Activated naive CD4-positive, alpha-beta T cell treated with anti-CD3 and anti-CD28 coated beads, Interleukin-2, amount 10 ng/mL, durations not matched to agents 7 days and 5 days (primary cell): Measurements from ENCODE around the gene VPS37B.
"Not testable (repeated sequence)": the region's sequence is repeated elsewhere in the genome, so short reads cannot be mapped to it uniquely, and the experiment has no call there.

Source experiments
- CTCF ChIA-PET: fragments of 350-600 bp; sonication (Branson Sonifier 250); formaldehyde crosslinking; loops from one replicate; lab custom pipeline; 2021; ENCODE audit warnings: antibody characterized with exemption; lab: Charles Lee
- DNase-seq: peaks from one replicate; pipeline ENCODE4 v3.0.0-alpha.2; 2020
- H3K27ac Mint-ChIP-seq: one replicate; pipeline ENCODE4 v1.8.0; 2021; ENCODE audit warnings: mild to moderate bottlenecking, moderate library complexity, mixed read lengths
- H3K27me3 Mint-ChIP-seq: one replicate; pipeline ENCODE4 v1.8.0; 2021; ENCODE audit warnings: mild to moderate bottlenecking, mixed read lengths
- H3K36me3 Mint-ChIP-seq: one replicate; pipeline ENCODE4 v1.8.0; 2021; ENCODE audit warnings: mixed read lengths
- H3K4me1 Mint-ChIP-seq: one replicate; pipeline ENCODE4 v1.8.0; 2021; ENCODE audit warnings: mixed read lengths
- H3K4me3 Mint-ChIP-seq: one replicate; pipeline ENCODE4 v1.8.0; 2021; ENCODE audit warnings: mild to moderate bottlenecking, moderate library complexity, mixed read lengths
- H3K9me3 Mint-ChIP-seq: one replicate; pipeline ENCODE4 v1.8.0; 2021; ENCODE audit warnings: mixed read lengths

Gene VPS37B, protein sequence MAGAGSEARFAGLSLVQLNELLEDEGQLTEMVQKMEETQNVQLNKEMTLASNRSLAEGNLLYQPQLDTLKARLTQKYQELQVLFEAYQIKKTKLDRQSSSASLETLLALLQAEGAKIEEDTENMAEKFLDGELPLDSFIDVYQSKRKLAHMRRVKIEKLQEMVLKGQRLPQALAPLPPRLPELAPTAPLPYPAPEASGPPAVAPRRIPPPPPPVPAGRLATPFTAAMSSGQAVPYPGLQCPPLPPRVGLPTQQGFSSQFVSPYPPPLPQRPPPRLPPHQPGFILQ

DNA sequence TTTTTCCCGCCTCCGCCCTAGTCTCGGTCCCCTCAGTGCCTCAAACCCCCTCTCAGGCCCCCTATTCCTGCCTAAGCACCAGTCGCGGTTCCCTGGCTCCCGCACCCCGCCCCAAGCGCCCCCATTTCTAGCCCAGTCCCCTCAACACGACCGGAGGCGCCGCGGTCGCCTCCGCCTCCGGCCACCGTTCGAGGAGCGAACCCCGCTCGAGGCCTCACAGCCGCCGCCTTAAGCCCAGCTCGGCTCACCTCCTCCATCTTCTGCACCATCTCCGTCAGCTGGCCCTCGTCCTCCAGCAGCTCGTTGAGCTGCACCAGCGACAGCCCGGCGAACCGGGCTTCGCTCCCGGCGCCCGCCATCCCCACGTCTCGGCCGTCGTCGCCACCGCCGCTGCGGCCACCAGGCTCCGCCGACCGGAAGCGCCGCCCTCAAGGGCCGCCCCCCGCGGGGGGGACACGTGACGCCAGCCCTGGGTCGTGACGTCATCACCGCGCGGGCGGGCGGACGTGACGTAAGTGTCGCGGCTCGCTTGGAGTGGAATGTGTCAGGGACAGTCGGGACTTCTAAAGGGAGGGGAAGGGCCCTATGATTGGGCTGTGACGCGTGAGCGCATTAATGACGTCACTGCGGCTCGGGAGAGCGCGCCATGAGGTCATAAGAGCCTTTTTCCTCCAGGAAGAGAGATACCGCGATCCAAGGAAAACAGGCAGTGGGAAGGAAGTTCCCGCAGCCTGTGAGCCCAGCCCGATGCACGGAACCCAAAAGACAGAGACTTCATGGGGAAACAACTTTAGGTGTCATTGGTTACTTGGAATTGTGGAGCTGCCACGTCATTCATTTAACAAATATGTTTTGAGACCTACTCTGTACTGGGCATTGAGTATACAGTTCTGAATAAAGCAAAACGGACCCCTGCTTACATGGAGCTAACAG lies at the start of gene VPS37B:
Gene VPS37B (minus strand): TSS at position 421 of the 933 bp plus-strand sequence. CDS start 62 bp downstream, at position 359.
- Mint-ChIP-seq H3K27me3 (peaks cover 28% of the 10 kb centered on the region), H3K27ac (peak within 1 kb of the TSS; percentile 91), H3K4me1 (peaks cover 87% of the 10 kb centered on the region), H3K4me3 (peak within 1 kb of the TSS; percentile 95), H3K9me3 (no peaks in the 10 kb centered on the region), H3K36me3 (peaks cover 26% of the 10 kb centered on the region)
- DNase-seq, result peak; percentile 88
- CTCF ChIA-PET, result interaction anchor here (2.5 to 2.7 kb wide), 2 partner anchors 7 to 17 kb away, joined by 7 to 17 read pairs; no protein-coding TSS in a partner anchor

DNA sequence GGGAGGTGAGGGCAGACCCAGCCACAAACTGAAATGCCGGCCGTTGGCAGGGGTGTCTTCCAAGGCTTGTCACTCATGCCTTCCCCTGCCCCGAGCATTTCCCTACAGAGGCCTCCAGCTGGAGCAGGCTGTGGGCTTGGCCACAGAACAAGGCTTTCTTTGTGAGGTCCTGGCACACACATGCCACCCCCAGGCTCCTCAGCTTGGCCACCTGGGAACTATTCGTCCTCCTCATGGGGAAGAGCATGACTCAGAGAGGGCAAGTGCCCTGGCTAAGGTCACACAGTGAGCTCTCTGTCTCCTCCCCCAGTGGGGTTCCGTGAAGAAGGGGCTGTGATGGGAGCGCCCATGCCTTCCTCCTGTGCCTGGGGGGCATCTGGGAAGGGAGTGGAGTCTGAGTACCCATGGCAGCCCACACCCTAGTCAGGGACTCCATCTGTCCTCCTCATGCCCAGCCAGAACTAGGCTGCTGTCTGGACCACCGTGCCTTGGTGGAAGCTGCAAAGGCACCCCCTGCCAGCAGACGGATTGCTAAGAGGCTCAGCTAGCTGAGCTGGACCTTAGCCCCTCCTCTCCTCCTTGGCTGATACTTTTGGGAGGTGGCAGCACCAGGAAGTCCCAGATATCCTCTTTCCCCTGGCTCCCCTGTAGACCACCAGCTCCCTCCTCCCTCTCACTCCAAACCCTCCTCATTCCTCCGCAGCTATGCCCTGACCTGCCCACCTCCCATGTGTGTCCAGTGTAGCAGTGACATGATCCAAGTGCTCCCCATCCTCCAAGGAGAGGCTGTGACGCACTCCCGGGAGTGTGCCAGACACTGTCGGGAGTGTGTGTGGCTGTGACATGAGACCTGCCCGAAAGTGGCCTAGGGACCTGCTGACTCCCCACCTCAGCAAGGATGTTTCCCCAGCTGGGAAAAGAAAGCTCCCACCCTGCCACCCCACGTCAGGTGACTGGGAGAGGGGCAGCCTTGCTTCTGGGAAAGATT lies 49.0 kb upstream of the VPS37B start:
- Mint-ChIP-seq H3K27me3 (peaks cover 7% of the 10 kb centered on the region), H3K27ac (no peak overlapping the region), H3K4me1 (peaks cover 42% of the 10 kb centered on the region), H3K4me3 (no peak overlapping the region), H3K9me3 (no peaks in the 10 kb centered on the region), H3K36me3 (peaks cover 3% of the 10 kb centered on the region)
- DNase-seq, result no peak
- CTCF ChIA-PET, result interaction anchor here (0.6 to 2.3 kb wide), 5 partner anchors 8 to 151 kb away, joined by 3 to 5 read pairs (median 5); no protein-coding TSS in a partner anchor

DNA sequence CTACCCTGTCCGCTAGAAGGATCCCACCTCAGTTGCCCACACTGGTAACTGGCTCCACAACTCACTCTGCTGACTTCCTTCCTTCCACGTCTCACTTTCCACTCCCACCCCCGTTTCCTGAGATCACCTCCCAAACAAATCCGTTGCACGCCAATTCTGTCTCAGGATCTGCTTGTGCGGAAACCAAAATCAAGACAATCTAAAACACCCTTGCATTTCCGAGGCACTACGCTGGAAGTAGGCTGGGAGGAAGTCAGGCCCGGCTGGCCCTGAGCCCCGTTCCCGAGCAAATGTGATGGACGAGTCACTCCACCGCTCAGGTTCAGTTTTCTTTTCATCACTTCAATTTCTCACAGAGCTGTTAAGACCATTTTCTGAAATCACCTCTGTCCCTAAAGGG lies 47.3 kb upstream of the VPS37B start:
- CTCF ChIA-PET, result no interaction called here
- DNase-seq, result no peak
- Mint-ChIP-seq H3K9me3 (no peaks in the 10 kb centered on the region), H3K27me3 (peaks cover 7% of the 10 kb centered on the region), H3K36me3 (peaks cover 2% of the 10 kb centered on the region), H3K4me3 (no peak overlapping the region), H3K27ac (no peak overlapping the region), H3K4me1 (peaks cover 38% of the 10 kb centered on the region)

DNA sequence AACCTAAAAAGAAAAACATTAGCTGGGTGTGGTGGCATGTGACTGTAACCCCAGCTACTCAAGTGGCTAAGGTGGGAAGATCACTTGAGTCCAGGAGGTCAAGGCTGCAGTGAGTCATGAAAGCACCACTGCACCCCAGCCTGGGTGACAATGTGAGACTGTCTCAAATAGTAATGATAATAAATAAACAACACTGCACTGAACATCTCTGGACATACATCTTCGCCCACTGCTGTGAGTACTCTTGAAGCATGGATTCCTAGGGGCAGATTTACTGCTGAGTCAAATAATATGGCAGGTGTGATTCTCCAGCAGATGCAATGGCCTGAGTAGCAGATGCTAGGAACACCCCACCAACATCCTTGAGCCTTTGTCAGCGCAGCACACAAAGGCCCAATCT lies 46.7 kb upstream of the VPS37B start:
- Mint-ChIP-seq H3K4me3 (no peak overlapping the region), H3K27me3 (peaks cover 7% of the 10 kb centered on the region), H3K27ac (no peak overlapping the region), H3K4me1 (peaks cover 33% of the 10 kb centered on the region), H3K36me3 (no peaks in the 10 kb centered on the region), H3K9me3 (no peaks in the 10 kb centered on the region)
- DNase-seq, result no peak
- CTCF ChIA-PET, result no interaction called here

DNA sequence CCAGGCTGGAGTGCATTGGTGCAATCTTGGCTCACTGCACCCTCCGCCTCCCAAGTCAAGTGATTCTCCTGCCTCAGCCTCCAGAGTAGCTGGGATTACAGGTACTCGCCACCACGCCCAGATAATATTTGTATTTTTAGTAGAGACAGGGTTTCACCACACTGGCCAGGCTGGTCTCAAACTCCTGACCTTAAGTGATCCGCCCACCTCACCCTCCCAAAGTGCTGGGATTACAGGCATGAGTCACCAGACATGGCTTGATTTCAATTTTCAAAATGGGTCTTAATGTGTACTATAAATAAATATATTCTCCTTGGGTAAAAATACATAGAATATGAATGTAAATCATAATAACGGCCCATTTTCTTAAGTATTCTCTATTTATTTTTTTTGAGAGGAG lies 45.4 kb upstream of the VPS37B start:
- not testable (repeated sequence) for H3K27me3 Mint-ChIP-seq, H3K9me3 Mint-ChIP-seq, H3K36me3 Mint-ChIP-seq, H3K27ac Mint-ChIP-seq, DNase-seq, H3K4me3 Mint-ChIP-seq
- CTCF ChIA-PET, result interaction anchor here (0.6 kb wide), 1 partner anchor 9 kb away, joined by 4 read pairs; no protein-coding TSS in a partner anchor
- H3K4me1 Mint-ChIP-seq, result peaks cover 20% of the 10 kb centered on the region

DNA sequence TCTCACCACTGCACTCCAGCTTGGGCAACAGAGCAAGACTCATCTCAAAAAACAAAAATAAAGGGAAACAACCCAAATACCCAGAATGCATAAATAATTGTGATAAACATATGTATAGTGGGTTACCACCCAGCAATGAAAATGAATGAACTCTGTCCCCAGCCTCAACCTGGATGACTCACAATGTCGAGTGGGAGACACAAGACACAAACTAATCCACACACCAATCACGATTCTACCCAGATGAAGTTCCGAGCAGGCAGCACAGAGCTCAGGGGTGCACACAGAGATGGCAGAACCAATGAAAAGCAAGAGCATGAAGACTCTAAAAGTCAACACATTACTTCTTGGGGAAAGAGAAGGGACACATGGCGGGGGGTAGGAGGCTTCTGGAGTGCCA lies 43.2 kb upstream of the VPS37B start:
- DNase-seq, result no peak
- H3K27me3 Mint-ChIP-seq, result no peaks in the 10 kb centered on the region
- H3K4me3 Mint-ChIP-seq, result no peak overlapping the region
- CTCF ChIA-PET, result interaction anchor here (1.5 kb wide), 1 partner anchor 68 kb away, joined by 3 read pairs; no protein-coding TSS in a partner anchor
- H3K36me3 Mint-ChIP-seq, result no peaks in the 10 kb centered on the region
- H3K9me3 Mint-ChIP-seq, result no peaks in the 10 kb centered on the region
- H3K4me1 Mint-ChIP-seq, result peaks cover 12% of the 10 kb centered on the region
- H3K27ac Mint-ChIP-seq, result no peak overlapping the region

DNA sequence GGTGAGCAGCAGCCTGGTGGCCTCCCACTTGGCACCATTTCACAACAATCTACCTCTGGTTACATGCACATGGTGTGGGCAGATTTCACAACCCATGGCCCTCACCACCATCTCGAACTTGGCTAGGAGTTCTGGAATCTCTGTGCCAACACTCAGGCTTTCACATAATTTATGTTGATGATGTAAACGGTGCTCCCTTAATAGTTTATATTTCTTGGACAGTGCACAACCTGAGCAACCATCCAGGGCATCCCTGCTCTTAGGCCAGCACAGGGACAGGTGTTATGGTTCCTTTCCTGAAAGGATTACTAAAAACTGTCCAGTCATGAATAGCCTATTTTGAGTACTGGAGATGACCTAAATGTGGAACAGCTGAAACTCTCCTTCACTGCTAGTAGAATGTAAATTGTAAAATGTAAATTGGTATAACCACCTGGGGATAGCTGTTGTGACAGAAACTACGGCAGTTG lies 41.7 kb upstream of the VPS37B start:
- no peaks in the 10 kb centered on the region for H3K27me3 Mint-ChIP-seq
- no peak overlapping the region for H3K4me3 Mint-ChIP-seq
- no peak for DNase-seq
- no peaks in the 10 kb centered on the region for H3K9me3 Mint-ChIP-seq
- CTCF ChIA-PET, result interaction anchor here (1.5 kb wide), 1 partner anchor 66 kb away, joined by 3 read pairs; no protein-coding TSS in a partner anchor
- H3K36me3 Mint-ChIP-seq, result no peaks in the 10 kb centered on the region
- H3K4me1 Mint-ChIP-seq, result peaks cover 2% of the 10 kb centered on the region
- no peak overlapping the region for H3K27ac Mint-ChIP-seq

DNA sequence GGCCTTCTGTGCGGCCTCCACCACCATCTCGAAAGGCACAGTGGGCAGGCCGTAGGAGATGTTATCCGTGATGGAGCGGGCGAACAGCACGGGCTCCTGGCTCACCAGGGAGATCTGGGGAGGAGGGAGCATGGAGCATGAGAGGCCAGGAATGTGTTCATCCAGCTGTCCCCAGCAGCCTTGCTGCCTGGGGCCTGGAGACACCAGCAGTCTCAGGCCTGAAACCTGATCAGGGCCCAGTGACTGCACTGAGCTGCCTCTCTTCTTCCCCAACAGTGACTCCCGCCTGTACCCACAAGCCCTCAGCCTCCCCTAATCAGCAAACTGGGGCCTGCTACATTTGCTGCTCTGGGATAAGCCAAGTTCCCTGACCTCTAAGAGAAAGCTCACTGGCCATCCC lies 39.4 kb upstream of the VPS37B start:
- Mint-ChIP-seq H3K27me3 (no peaks in the 10 kb centered on the region), H3K36me3 (no peaks in the 10 kb centered on the region), H3K4me1 (no peaks in the 10 kb centered on the region), H3K9me3 (no peaks in the 10 kb centered on the region), H3K27ac (no peak overlapping the region), H3K4me3 (no peak overlapping the region)
- CTCF ChIA-PET, result interaction anchor here (0.6 to 1.3 kb wide), 2 partner anchors 17 to 65 kb away, joined by 3 read pairs; no protein-coding TSS in a partner anchor
- no peak for DNase-seq

DNA sequence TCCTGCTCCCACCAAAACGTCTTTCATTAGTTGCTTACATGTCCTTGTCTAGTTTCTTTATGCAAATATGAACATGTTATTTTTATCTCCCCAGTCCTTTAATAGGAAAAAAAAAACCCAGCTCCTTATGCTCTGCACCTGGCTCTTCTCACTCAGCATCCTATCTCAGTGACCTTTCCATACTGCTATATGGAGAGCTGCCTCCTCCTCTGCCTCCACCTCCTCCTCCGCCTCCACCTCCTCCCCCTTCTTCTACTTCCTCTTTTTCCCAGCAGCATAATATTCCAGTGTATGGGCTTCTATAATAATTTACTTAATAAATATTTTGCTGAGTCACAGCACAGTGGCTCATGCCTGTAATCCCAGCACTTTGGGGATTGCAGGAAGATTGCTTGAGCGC lies 38.8 kb upstream of the VPS37B start:
- Mint-ChIP-seq H3K4me3 (no peak overlapping the region), H3K27me3 (no peaks in the 10 kb centered on the region), H3K9me3 (no peaks in the 10 kb centered on the region), H3K4me1 (no peaks in the 10 kb centered on the region), H3K27ac (no peak overlapping the region), H3K36me3 (no peaks in the 10 kb centered on the region)
- DNase-seq, result no peak
- CTCF ChIA-PET, result no interaction called here

DNA sequence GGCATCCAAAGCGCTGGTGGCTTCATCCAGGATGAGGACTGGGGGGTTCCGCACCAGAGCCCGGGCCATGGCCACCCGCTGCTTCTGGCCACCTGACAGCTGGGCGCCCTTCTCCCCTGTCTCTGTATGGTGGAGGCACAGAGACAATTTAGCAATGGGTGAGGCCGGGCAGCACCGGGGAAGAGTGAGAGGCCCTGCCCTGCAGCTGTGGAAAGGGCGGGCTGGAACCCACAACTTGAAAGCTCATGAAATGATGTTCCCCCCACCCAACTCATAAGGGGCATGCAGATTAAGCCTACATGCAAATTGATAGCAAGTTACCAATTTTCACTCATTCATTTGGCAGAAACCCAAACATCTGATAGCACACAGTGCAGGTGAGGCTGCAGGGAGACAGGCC lies 36.3 kb upstream of the VPS37B start:
- H3K36me3 Mint-ChIP-seq, result no peaks in the 10 kb centered on the region
- H3K27me3 Mint-ChIP-seq, result peaks cover 4% of the 10 kb centered on the region
- no peak overlapping the region for H3K4me3 Mint-ChIP-seq
- no peak for DNase-seq
- H3K4me1 Mint-ChIP-seq, result peaks cover 5% of the 10 kb centered on the region
- H3K9me3 Mint-ChIP-seq, result no peaks in the 10 kb centered on the region
- CTCF ChIA-PET, result no interaction called here
- no peak overlapping the region for H3K27ac Mint-ChIP-seq

DNA sequence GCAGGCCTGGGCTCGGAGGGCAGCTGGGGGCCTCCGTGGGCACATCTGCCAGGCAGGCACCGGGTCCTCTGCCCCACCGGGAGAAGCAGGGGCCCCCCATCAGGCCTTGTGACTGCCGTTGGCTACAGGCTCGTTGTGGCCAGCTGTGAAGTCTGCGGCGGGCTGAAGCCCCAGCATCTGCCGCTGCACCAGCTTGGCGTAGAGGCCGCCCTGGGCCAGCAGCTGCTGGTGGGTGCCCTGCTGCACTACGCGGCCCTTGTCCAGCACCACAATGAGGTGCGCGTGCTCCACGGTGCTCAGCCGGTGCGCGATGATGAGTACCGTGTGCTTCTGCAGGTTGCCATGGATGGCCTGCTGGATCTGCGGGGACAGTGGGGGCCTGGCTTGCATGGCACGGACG lies 33.9 kb upstream of the VPS37B start:
- Mint-ChIP-seq H3K4me3 (no peak overlapping the region), H3K27me3 (peaks cover 8% of the 10 kb centered on the region), H3K36me3 (no peaks in the 10 kb centered on the region), H3K9me3 (no peaks in the 10 kb centered on the region), H3K27ac (no peak overlapping the region), H3K4me1 (peaks cover 7% of the 10 kb centered on the region)
- DNase-seq, result no peak
- CTCF ChIA-PET, result no interaction called here

DNA sequence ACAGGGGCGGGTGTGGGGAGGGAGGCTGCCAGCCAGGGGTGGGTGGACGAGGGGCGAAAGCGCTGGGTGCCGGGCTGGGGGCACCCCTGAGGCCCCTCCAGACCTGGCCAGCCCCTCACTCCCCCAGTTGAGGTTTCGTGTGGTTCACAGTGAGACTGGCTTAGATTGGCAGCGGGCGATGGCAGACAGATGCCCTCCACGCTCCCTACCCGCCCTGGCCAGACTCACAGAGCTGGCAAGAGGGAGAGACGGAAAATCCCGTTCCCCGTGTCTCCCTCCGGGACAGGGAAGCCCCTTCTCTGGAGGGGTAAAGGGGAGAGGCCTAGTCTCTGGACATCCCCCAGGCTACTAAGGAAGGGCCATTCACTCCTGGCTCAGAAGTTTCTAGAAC lies 33.2 kb upstream of the VPS37B start:
- H3K9me3 Mint-ChIP-seq, result no peaks in the 10 kb centered on the region
- no peak overlapping the region for H3K27ac Mint-ChIP-seq
- H3K4me3 Mint-ChIP-seq, result no peak overlapping the region
- peaks cover 15% of the 10 kb centered on the region for H3K27me3 Mint-ChIP-seq
- H3K36me3 Mint-ChIP-seq, result no peaks in the 10 kb centered on the region
- peaks cover 7% of the 10 kb centered on the region for H3K4me1 Mint-ChIP-seq
- CTCF ChIA-PET, result no interaction called here
- no peak for DNase-seq

DNA sequence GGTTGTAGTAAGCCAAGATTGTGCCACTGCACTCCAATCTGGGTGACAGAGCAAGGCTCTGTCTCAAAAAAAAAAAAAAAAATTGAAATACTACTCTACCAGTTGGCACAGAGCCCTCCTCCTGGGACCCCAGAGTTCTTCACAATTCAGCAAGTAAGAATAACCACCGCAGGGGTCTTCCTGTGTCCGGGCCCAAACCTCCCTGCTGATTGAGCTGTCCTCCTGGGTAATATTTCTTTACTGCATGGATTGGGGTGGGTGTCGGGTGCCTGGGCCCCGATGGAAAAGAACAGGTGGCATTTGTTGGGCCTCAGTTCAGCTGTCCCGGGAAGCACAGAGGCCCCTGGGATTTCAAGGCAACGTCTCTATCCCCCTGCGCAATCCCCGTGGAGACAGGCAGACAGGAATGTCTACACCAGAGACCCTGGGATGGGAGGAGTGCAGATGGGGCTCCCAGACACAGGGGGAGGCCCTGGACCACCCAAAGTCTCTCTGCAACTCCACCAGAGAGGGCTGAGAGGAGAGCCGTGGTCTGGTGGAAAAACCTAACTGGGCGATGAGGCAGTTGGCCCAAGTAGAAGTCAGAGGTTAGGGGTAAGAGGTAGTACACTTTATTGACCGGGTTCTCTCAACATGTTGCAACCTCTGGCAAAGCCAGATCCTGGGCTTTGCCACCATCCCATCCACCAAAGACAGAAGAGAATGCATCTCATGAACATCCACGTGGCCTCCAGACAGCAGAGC lies 32.7 kb upstream of the VPS37B start:
- CTCF ChIA-PET, result no interaction called here
- Mint-ChIP-seq H3K36me3 (no peaks in the 10 kb centered on the region), H3K27me3 (peaks cover 15% of the 10 kb centered on the region), H3K4me3 (no peak overlapping the region), H3K9me3 (no peaks in the 10 kb centered on the region), H3K4me1 (peaks cover 7% of the 10 kb centered on the region), H3K27ac (no peak overlapping the region)
- DNase-seq, result no peak
